HEK293 (cell line): Measurements from ENCODE around the gene DEDD2.

ENCODE experiments used
- CTCF ChIA-PET: fragments of 350-600 bp; formaldehyde crosslinking; extraction: SDS; loops from one replicate; lab custom pipeline; 2021; ENCODE audit warnings: antibody characterized with exemption; lab: Yijun Ruan, JAX
- POLR2A ChIA-PET: fragments of 300-600 bp; formaldehyde crosslinking; extraction: SDS; loops from one replicate; lab custom pipeline; 2020; ENCODE audit warnings: antibody characterized with exemption, inconsistent platforms; lab: Yijun Ruan, JAX
- H3K27ac ChIP-seq: fragments of 200-500 bp; sonication (Bioruptor generic); 2 replicates; pipeline ENCODE4 v1.5.1; 2014; ENCODE audit warnings: low read depth, low read length, control low read depth, inconsistent platforms; ENCODE audit errors: extremely low read depth
- H3K36me3 ChIP-seq, 2 experiments: fragments of 200-500 bp in 1 of 2; sonication (Bioruptor generic) in 1 of 2; 1 replicate in 1 of 2; 2 replicates in 1 of 2; pipeline ENCODE4 v1.5.1; 2014 to 2017; ENCODE audit warnings: inconsistent platforms in 2 of 2, low read length in 2 of 2; ENCODE audit not compliant: control insufficient read depth in 2 of 2, insufficient read depth in 1 of 2
- H3K4me1 ChIP-seq: fragments of 200-500 bp; sonication (Bioruptor generic); 2 replicates; pipeline ENCODE4 v1.5.1; 2014; ENCODE audit warnings: mild to moderate bottlenecking, low read length, inconsistent platforms; ENCODE audit not compliant: control insufficient read depth, insufficient read depth
- H3K4me3 ChIP-seq: 2 replicates; pipeline ENCODE4 v1.5.1; 2011; ENCODE audit warnings: low read depth, mild to moderate bottlenecking, control low read depth, low read length, moderate library complexity
- H3K9me3 ChIP-seq: fragments of 200-500 bp; sonication (Bioruptor generic); 2 replicates; pipeline ENCODE4 v1.5.1; 2014; ENCODE audit warnings: low read depth, low read length, inconsistent platforms; ENCODE audit not compliant: control insufficient read depth, insufficient read depth
- GLI2 ChIP-seq: fragments of 450-650 bp; formaldehyde crosslinking; IDR thresholded peaks from 2 replicates; pipeline ENCODE4; 2017; ENCODE audit warnings: missing biosample characterization, missing genetic modification characterization, low read depth, borderline replicate concordance
- GLIS1 ChIP-seq: fragments of 450-650 bp; formaldehyde crosslinking; IDR thresholded peaks from 2 replicates; pipeline ENCODE4 v1.5.1; 2016; ENCODE audit warnings: missing biosample characterization, missing genetic modification characterization
- KLF7 ChIP-seq: fragments of 450-650 bp; formaldehyde crosslinking; IDR thresholded peaks from 2 replicates; pipeline ENCODE4 v1.5.1; 2016; ENCODE audit warnings: missing biosample characterization, missing genetic modification characterization, borderline replicate concordance
- KLF8 ChIP-seq: fragments of 450-650 bp; formaldehyde crosslinking; IDR thresholded peaks from 2 replicates; pipeline ENCODE4 v1.5.1; 2016; ENCODE audit warnings: missing biosample characterization, missing genetic modification characterization
- WT1 ChIP-seq: fragments of 450-650 bp; formaldehyde crosslinking; IDR thresholded peaks from 2 replicates; pipeline ENCODE4 v1.5.1; 2016; ENCODE audit warnings: missing biosample characterization, missing genetic modification characterization
- YY2 ChIP-seq: fragments of 450-650 bp; formaldehyde crosslinking; IDR thresholded peaks from 2 replicates; pipeline ENCODE4 v1.5.1; 2016; ENCODE audit warnings: missing biosample characterization, missing genetic modification characterization
- ZBTB11 ChIP-seq: fragments of 450-650 bp; formaldehyde crosslinking; conservative IDR thresholded peaks from 2 replicates; pipeline ENCODE4 v1.5.1; 2016; ENCODE audit warnings: low read depth, missing biosample characterization, missing genetic modification characterization
- ZBTB17 ChIP-seq: fragments of 450-650 bp; formaldehyde crosslinking; IDR thresholded peaks from 2 replicates; pipeline ENCODE4 v1.5.1; 2016; ENCODE audit warnings: missing biosample characterization, missing genetic modification characterization
- ZBTB20 ChIP-seq: fragments of 450-650 bp; formaldehyde crosslinking; IDR thresholded peaks from 2 replicates; pipeline ENCODE4 v1.5.1; 2016; ENCODE audit warnings: missing biosample characterization, missing genetic modification characterization
- ZBTB8A ChIP-seq: fragments of 450-650 bp; formaldehyde crosslinking; IDR thresholded peaks from 2 replicates; pipeline ENCODE4 v1.5.1; 2016; ENCODE audit warnings: missing biosample characterization, missing genetic modification characterization
- ZFP3 ChIP-seq: fragments of 450-650 bp; formaldehyde crosslinking; IDR thresholded peaks from 2 replicates; pipeline ENCODE4 v1.5.1; 2016; ENCODE audit warnings: low read depth, missing biosample characterization, missing genetic modification characterization
- ZNF112 ChIP-seq: fragments of 450-650 bp; formaldehyde crosslinking; IDR thresholded peaks from 2 replicates; pipeline ENCODE4 v1.5.0; 2017; ENCODE audit warnings: missing biosample characterization, missing genetic modification characterization
- ZNF121 ChIP-seq: fragments of 450-650 bp; formaldehyde crosslinking; IDR thresholded peaks from 2 replicates; pipeline ENCODE4 v1.5.1; 2016; ENCODE audit warnings: missing biosample characterization, missing genetic modification characterization
- ZNF132 ChIP-seq: fragments of 450-650 bp; formaldehyde crosslinking; IDR thresholded peaks from 2 replicates; pipeline ENCODE4 v1.5.1; 2017; ENCODE audit warnings: missing biosample characterization, missing genetic modification characterization, borderline replicate concordance
- ZNF169 ChIP-seq: fragments of 450-650 bp; formaldehyde crosslinking; IDR thresholded peaks from 2 replicates; pipeline ENCODE4 v1.5.1; 2016; ENCODE audit warnings: missing biosample characterization, missing genetic modification characterization
- ZNF214 ChIP-seq: fragments of 450-650 bp; formaldehyde crosslinking; IDR thresholded peaks from 2 replicates; pipeline ENCODE4 v1.5.1; 2017; ENCODE audit warnings: missing biosample characterization, mild to moderate bottlenecking, missing genetic modification characterization, borderline replicate concordance
- ZNF24 ChIP-seq: fragments of 450-650 bp; formaldehyde crosslinking; IDR thresholded peaks from 2 replicates; pipeline ENCODE4 v1.5.1; 2016; ENCODE audit warnings: missing biosample characterization, missing genetic modification characterization
- ZNF416 ChIP-seq: fragments of 450-650 bp; formaldehyde crosslinking; IDR thresholded peaks from 2 replicates; pipeline ENCODE4 v1.5.1; 2016; ENCODE audit warnings: missing biosample characterization, missing genetic modification characterization
- ZNF473 ChIP-seq: fragments of 450-650 bp; formaldehyde crosslinking; IDR thresholded peaks from 2 replicates; pipeline ENCODE4 v1.5.1; 2017; ENCODE audit warnings: missing biosample characterization, missing genetic modification characterization
- ZNF561 ChIP-seq: fragments of 450-650 bp; IDR thresholded peaks from 2 replicates; pipeline ENCODE4 v1.5.1; 2018; ENCODE audit warnings: missing biosample characterization, missing genetic modification characterization, borderline replicate concordance
- ZNF658 ChIP-seq: fragments of 450-650 bp; formaldehyde crosslinking; IDR thresholded peaks from 2 replicates; pipeline ENCODE4; 2016; ENCODE audit warnings: missing biosample characterization, missing genetic modification characterization
- ZNF768 ChIP-seq: fragments of 450-650 bp; formaldehyde crosslinking; IDR thresholded peaks from 2 replicates; pipeline ENCODE4 v1.5.1; 2018; ENCODE audit warnings: missing biosample characterization, mild to moderate bottlenecking, missing genetic modification characterization
- ZNF830 ChIP-seq: fragments of 450-650 bp; IDR thresholded peaks from 2 replicates; pipeline ENCODE4 v1.5.0; 2018; ENCODE audit warnings: missing biosample characterization, missing genetic modification characterization, low read depth, mild to moderate bottlenecking, moderate library complexity
- TF ChIP-seq, protein P1 (sequence below): fragments of 450-650 bp; formaldehyde crosslinking; IDR thresholded peaks from 2 replicates; pipeline ENCODE4 v1.5.1; 2016; ENCODE audit warnings: missing biosample characterization, missing genetic modification characterization
- TF ChIP-seq, protein P2 (sequence below): fragments of 450-650 bp; formaldehyde crosslinking; IDR thresholded peaks from 2 replicates; pipeline ENCODE4 v1.5.1; 2016; ENCODE audit warnings: missing biosample characterization, missing genetic modification characterization, borderline replicate concordance

DEDD2 gene

GRCh38 chr19:42254850-42255765 lies 37.6 kb upstream of the DEDD2 start, which contains the start of gene ERF (continued):
- no peak for TF ChIP-seq ZNF830 (tag by site-specific recombination)
- no peak for TF ChIP-seq ZNF169
- TF ChIP-seq ZNF561 (tag by site-specific recombination): peak; percentile 65; the same call in 1 of the 2 replicates
- TF ChIP-seq ZNF416: no peak
- no peak for TF ChIP-seq ZNF658
- peak; percentile 75 for TF ChIP-seq ZBTB8A (tag by site-specific recombination)
- no peak for TF ChIP-seq ZNF24 (tag by site-specific recombination)
- TF ChIP-seq ZBTB20: no peak
- TF ChIP-seq KLF7 (tag by site-specific recombination): no peak
- no peak for TF ChIP-seq ZNF473 (tag by site-specific recombination)
- peak; percentile 76 for TF ChIP-seq GLIS1 (tag by site-specific recombination)
- TF ChIP-seq ZNF112 (tag by site-specific recombination): no peak
- TF ChIP-seq, protein P1, sequence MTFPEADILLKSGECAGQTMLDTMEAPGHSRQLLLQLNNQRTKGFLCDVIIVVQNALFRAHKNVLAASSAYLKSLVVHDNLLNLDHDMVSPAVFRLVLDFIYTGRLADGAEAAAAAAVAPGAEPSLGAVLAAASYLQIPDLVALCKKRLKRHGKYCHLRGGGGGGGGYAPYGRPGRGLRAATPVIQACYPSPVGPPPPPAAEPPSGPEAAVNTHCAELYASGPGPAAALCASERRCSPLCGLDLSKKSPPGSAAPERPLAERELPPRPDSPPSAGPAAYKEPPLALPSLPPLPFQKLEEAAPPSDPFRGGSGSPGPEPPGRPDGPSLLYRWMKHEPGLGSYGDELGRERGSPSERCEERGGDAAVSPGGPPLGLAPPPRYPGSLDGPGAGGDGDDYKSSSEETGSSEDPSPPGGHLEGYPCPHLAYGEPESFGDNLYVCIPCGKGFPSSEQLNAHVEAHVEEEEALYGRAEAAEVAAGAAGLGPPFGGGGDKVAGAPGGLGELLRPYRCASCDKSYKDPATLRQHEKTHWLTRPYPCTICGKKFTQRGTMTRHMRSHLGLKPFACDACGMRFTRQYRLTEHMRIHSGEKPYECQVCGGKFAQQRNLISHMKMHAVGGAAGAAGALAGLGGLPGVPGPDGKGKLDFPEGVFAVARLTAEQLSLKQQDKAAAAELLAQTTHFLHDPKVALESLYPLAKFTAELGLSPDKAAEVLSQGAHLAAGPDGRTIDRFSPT (tag by site-specific recombination): no peak
- no peak for TF ChIP-seq ZBTB11
- no peak for TF ChIP-seq GLI2 (tag by site-specific recombination)
- TF ChIP-seq ZNF132 (tag by site-specific recombination): no peak
- TF ChIP-seq ZNF121: no peak
- TF ChIP-seq ZNF214: no peak

DNA sequence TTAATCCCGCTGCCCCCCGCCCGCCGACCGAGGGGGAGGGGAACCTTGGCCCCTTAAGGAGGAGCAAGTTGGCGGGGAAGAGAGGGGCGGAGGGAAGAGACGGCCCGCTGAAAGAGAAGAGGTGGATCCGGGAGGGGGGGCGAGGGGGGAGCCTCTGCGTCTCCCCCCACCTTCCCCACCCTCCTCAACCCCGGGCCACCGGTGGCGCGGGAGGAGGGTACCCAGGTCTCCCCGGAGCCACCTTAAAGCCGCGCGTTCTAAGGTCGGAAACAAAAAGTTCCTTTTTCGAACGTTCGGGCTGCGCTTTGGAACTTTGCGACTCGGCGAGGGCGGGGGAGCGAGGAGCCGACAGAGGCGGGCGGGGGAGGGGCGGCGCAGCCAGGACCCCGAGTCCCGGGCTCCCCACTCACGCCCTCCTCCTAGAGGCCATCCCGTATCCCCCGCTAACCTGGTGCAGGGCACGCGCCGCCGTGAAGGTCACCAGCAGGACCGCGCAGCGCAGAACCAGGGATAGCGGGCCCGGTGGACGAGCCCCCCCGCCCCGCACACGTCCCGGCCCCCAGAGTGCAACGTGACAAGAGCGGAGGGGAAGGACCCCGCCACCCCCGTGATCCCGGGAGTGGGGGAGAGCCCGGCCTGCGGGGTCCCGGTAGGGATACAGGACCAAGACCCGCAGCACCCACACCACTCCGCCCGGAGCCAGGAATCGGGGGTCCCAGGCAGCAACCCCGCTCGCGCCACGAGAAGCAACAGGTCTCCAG lies 36.8 kb upstream of the DEDD2 start:
- POLR2A ChIA-PET: interaction anchor here (1.0 to 13.9 kb wide), 4 partner anchors 8 to 25 kb away, joined by 6 to 242 read pairs (median 23); partner anchors contain the start of gene GSK3A
- H3K27ac ChIP-seq: peak overlapping the region; percentile 99
- H3K4me1 ChIP-seq: peaks cover 34% of the 10 kb centered on the region
- peaks cover 7 to 15% of the 10 kb centered on the region in 2 experiments; a peak in 2 of 3 replicates for H3K36me3 ChIP-seq
- CTCF ChIA-PET: no interaction called here
- peak overlapping the region; percentile 83 for H3K4me3 ChIP-seq
- H3K9me3 ChIP-seq: no peaks in the 10 kb centered on the region
- TF ChIP-seq ZBTB17 (tag by site-specific recombination) (peak; percentile 47), ZFP3 (tag by site-specific recombination) (no peak), KLF8 (tag by site-specific recombination) (peak; percentile 95), ZNF768 (tag by site-specific recombination) (no peak), YY2 (tag by site-specific recombination) (0 out of 2 replicates have a peak, but pooled peaks have one; percentile 9), WT1 (tag by site-specific recombination) (peak; percentile 15)
- TF ChIP-seq, protein P2, sequence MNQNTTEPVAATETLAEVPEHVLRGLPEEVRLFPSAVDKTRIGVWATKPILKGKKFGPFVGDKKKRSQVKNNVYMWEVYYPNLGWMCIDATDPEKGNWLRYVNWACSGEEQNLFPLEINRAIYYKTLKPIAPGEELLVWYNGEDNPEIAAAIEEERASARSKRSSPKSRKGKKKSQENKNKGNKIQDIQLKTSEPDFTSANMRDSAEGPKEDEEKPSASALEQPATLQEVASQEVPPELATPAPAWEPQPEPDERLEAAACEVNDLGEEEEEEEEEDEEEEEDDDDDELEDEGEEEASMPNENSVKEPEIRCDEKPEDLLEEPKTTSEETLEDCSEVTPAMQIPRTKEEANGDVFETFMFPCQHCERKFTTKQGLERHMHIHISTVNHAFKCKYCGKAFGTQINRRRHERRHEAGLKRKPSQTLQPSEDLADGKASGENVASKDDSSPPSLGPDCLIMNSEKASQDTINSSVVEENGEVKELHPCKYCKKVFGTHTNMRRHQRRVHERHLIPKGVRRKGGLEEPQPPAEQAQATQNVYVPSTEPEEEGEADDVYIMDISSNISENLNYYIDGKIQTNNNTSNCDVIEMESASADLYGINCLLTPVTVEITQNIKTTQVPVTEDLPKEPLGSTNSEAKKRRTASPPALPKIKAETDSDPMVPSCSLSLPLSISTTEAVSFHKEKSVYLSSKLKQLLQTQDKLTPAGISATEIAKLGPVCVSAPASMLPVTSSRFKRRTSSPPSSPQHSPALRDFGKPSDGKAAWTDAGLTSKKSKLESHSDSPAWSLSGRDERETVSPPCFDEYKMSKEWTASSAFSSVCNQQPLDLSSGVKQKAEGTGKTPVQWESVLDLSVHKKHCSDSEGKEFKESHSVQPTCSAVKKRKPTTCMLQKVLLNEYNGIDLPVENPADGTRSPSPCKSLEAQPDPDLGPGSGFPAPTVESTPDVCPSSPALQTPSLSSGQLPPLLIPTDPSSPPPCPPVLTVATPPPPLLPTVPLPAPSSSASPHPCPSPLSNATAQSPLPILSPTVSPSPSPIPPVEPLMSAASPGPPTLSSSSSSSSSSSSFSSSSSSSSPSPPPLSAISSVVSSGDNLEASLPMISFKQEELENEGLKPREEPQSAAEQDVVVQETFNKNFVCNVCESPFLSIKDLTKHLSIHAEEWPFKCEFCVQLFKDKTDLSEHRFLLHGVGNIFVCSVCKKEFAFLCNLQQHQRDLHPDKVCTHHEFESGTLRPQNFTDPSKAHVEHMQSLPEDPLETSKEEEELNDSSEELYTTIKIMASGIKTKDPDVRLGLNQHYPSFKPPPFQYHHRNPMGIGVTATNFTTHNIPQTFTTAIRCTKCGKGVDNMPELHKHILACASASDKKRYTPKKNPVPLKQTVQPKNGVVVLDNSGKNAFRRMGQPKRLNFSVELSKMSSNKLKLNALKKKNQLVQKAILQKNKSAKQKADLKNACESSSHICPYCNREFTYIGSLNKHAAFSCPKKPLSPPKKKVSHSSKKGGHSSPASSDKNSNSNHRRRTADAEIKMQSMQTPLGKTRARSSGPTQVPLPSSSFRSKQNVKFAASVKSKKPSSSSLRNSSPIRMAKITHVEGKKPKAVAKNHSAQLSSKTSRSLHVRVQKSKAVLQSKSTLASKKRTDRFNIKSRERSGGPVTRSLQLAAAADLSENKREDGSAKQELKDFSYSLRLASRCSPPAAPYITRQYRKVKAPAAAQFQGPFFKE (tag by site-specific recombination): no peak
